HG03521 (cell line): Measurements from ENCODE around the gene NYAP1.
"Not testable (repeated sequence)": the region's sequence is repeated elsewhere in the genome, so short reads cannot be mapped to it uniquely, and the experiment has no call there.

Source experiments
- ATAC-seq: cut with Tn5 transposase; IDR thresholded peaks from one replicate; pipeline ENCODE4 v1.9.1; 2021; ENCODE audit warnings: mild to moderate bottlenecking, moderate library complexity; ENCODE audit not compliant: unreplicated experiment

The NYAP1 gene

DNA sequence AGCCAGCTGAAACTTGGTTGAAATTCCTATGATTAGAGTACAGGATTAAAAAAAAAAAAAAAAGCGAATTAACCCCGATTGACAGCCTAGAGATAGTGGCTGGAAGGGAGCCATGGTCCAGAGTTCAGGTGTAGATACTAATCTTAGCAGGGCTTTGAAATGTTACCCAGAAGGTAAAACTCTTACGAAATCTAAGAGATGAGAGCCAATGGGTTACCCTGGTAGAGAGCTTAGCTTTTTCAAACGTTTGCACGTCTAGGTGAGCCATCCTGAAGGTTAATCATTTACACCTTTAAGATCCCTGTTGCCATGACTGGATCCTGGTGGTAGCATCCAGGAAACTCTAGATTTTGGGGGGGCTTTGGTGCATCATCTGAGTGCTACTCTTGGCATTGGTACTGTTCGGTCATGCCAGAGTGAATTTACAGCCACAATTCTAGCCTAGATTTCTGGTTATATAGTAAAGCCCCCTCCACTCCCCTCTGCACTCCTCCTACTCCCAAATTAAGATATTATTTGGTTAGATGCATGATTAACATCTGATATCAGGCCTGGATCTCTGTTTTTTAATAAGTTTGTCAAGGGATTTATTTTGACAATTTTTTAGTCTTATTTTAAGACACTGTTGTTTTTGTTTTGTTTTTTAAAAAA, 56.5 kb downstream of the NYAP1 start:
- ATAC-seq, result no peak

DNA sequence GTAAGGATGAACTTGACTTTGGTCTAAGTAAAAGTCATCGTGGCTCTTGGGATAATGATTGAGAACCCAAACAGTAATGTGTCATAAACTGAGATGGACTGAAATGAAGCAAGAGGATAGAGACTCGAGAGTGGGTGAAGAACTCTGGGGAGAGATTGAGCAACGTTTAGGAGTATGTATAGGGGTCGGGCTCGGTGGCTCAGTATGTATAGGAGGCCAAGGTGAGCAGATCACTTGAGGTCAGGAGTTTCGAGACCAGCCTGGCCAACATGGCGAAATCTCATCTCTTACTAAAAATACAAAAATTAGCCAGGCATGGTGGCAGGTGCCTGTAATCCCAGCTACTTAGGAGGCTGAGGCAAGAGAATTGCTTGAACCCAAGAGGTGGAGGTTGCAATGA, 57.6 kb downstream of the NYAP1 start:
- not testable (repeated sequence) for ATAC-seq

GRCh38 chr7:100543586-100543985, 59.9 kb downstream of the NYAP1 start:
- no peak for ATAC-seq

GRCh38 chr7:100544386-100544785, 60.7 kb downstream of the NYAP1 start:
- no peak for ATAC-seq
